GM21367 (cell line): Measurements from ENCODE around the gene DPM2.

Source experiments
- ATAC-seq: cut with Tn5 transposase; IDR thresholded peaks from one replicate; pipeline ENCODE4 v1.9.1; 2021; ENCODE audit not compliant: unreplicated experiment

Gene DPM2

DNA sequence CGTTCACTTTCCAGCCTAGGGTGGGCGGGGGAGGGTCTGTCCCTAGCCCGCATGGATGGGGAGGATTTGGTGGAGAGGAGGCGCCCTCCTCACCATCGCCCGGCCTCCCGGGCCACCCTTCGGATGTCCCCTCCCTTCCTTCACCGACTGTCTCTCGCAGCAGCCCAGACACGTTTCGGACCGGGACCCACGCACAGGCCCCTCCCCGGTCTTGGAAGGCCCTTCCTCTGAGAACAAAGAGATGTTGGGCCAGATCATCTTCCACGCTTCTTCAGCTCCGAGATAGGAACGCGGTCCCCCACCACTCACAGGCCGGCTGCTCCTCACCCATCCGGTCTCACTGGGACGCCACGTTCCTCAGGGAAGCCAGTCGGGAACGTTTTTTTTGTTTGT is 640 bp upstream of the DPM2 start:
- ATAC-seq: no peak

GRCh38 chr9:127937056-127937387 is 632 bp downstream of the DPM2 start:
- no peak for ATAC-seq

- ATAC-seq: no peak
These were observed 1.3 kb downstream of the DPM2 start for GRCh38 chr9:127936347-127936852.

- no peak for ATAC-seq
These were observed 1.9 kb downstream of the DPM2 start for GRCh38 chr9:127935765-127936221.

DNA sequence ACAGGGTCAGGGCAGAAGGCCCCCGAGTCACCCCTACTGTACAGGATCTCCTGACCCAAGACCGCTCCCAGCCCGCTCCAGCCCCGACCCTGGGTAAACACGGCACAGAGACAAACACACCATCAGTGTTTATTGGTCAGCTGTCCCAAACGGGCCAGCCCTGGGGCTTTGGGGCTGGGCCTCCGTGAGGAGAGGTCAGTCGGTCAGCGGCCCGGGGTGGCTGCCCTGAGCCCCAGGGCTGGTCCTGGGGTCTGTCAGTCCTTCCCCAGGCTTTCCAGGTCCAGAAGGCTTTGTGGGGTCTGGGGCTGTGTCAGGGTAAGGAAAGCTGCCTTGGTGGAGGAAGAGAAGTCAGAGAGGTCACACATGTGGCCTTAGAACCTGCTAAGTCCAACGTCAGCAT is 2.7 kb downstream of the DPM2 start:
- no peak for ATAC-seq

- ATAC-seq: no peak
These were observed 3.4 kb downstream of the DPM2 start for GRCh38 chr9:127934248-127934647.

DNA sequence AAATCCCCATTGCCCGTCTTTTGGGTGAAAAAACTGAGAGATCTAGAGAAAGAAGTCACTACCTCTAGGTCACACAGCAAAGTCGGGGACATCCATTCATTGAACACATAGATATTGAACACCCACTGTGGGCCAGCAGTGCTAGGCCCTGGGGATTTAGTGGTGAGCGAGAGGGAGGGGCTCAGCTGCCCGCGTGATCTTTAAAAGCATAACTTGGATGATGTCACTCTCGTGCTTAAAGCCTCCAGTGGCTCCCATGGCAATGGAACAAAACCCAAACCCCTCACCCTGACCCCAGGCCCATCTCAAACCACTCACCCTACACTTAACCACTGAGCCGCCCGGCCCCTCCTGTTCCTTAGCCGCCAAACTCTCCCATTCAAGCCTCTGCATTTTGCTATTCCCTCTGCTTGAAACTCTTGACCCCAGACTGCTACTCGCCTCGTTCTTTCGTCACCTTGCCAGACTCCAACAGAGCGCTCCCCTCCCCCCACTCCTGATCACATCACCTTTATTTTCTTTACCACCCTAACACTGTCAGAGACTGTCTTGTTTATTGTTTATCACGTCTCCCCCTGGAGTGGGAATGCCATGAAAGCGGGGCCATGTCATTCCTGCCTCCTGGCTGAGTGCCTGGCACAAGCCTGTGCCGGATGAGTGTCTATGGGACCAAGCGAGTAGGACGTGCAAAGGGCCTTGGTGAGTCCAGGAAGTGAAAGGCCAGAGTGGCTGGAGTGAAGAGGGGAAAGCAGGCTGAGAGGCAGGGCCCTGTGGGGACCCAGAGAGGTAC is 6.4 kb downstream of the DPM2 start:
- no peak for ATAC-seq

- ATAC-seq: peak; percentile 56
These were observed 7.2 kb downstream of the DPM2 start, which contains the start of gene PIP5KL1 for GRCh38 chr9:127930231-127931091. PIP5KL1 (minus strand) TSS chr9:127930777; CDS start chr9:127930752, 25 bp downstream.

GRCh38 chr9:127929625-127929979 is 8.1 kb downstream of the DPM2 start:
- no peak for ATAC-seq

DNA sequence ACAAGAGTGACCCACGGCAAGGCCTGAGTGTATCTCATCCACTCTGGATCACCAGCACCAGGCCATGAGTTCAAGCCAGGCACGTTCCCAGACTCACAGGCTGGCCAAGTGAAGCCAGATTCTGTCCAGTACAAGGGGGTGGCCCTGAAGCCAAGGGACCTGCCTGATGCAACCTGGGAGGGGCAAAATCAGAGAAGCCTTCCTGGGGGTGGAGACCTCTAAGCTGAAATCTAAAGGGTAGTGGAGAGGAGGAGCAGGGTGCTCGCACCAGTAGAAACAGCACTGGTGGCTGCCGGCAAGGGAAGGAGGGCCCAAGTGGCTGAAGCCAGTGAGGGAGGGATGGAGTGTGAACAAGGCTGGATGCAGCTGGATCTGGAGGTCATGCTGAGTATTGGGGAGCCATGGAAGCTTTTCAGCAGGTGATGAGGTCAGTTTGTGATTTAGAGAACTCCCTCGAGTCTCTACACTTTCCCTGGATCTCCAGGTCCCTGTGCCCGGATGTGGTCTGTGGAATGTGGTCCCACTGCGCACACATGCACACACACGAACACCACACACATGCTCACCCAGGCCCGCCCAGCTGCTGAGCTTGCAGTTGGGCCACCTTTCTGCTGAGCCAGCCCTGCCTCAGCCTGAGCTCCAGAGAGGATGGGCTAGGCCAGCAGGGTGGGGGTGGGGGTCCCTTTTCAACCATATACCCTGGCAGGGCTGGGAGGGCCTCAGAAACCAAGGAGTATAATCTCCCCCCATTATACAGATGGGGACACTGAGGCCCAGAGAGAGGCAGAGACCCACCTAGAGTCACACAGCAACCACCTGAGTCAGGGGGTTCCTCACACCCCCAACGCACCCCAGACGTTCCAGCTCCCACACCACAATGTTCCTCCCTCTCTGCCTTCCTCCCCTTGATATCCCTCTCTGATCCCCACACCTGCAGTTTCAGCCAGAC is 8.7 kb downstream of the DPM2 start:
- no peak for ATAC-seq

GRCh38 chr9:127927988-127928675 is 9.5 kb downstream of the DPM2 start:
- no peak for ATAC-seq

DNA sequence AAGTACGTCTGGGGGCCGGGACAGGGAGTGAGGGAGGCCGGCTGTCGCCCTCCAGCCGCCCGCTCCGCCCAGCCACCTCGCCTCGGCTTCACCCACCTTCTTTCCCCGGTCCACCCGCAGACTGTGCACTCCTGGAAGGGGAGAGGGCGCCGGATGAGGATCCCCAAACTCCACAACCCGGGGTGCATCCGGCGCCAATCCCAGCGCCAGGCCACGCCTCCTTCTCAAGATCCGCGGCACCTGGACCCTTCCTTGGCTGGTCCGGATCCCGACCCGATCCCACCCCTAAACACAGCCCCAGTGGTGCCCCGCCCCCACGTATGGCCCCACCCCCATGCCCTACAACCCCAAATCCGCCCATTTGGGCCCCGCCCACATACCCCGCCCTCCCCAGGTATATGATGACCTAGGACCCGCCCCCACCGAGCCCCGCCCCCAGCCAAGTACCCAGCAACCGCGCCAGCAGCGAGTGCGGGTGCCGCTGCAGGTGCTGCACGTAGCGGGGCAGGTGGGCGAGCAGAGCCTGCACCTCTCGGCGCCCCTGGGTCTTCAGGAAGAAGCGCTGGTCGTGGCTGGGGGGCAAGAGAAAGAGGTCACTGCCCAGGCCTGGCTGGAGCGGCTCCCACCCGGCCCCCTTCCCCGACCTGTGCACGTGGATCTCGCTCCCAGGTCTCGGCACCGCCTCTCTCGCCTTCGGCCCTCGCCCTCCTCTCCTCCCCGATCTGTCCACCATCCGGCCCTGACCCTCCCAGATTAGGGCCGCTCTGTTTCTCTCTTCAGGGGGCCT is 10.3 kb downstream of the DPM2 start:
- ATAC-seq: no peak

GRCh38 chr9:127926906-127927200 is 10.8 kb downstream of the DPM2 start:
- no peak for ATAC-seq

DNA sequence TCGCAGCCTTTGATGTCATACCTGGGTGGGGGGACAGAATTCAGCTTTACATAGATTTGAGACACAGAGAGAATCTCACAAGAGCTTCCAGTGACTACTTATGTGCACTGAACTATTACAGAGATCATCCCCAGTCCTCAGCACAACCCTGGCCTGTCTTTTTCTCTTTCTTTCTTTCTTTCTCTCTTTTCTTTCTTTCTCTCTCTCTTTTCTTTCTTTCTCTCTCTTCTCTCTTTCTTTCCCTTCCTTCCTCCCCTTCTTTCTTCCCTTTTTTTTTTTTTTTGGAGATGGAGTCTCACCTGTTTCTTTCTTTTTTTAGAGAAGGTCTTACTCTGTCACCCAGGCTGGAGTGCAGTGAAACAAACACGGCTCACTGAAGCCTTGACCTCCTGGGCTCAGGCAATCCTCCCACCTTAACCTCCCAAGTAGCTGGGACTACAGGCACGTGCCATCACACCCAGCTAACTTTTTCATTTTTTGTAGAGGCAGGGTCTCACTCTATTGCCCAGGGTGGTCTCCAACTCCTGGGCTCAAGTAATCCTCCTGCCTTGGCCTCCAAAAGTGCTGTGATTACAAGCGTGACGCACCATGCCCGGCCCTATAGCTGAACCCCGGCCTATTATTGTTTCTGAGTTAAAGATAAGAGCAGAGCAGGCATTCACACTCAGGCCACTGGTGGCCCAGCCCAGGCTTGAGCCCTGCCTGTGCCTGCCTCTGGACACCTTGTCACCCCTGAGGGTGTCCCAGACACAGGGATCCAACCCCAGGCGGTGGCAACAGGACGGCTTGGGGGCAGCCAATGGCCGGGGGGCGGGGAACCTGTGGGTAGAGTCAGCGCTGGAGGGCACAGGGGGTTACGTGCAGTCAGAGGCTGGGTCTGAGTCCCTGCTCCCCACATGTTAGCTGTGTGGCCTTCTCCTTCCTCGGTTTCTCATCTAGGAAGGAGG is 11.4 kb downstream of the DPM2 start:
- no peak for ATAC-seq

GRCh38 chr9:127924736-127925444 is 12.8 kb downstream of the DPM2 start:
- ATAC-seq: no peak

- ATAC-seq: no peak
These were observed 13.9 kb downstream of the DPM2 start for GRCh38 chr9:127923771-127924170.

GRCh38 chr9:127923046-127923445 is 14.6 kb downstream of the DPM2 start:
- ATAC-seq: no peak

GRCh38 chr9:127921557-127922120 is 16.0 kb downstream of the DPM2 start:
- ATAC-seq: no peak
